Kidney capillary endothelial cell (primary cell): Measurements from ENCODE around the gene TLR10.
"Not testable (repeated sequence)": the region's sequence is repeated elsewhere in the genome, so short reads cannot be mapped to it uniquely, and the experiment has no call there.

Experiments
- DNase-seq: peaks from one replicate; pipeline ENCODE4 v3.0.0-alpha.2; 2018; ENCODE audit warnings: low spot score

The TLR10 gene

GRCh38 chr4:38800961-38801450 is 18.2 kb upstream of the TLR10 start:
- no peak for DNase-seq

GRCh38 chr4:38800366-38800765 is 17.6 kb upstream of the TLR10 start:
- DNase-seq, result no peak

- no peak for DNase-seq
Measured at GRCh38 chr4:38795087-38795486, 12.3 kb upstream of the TLR10 start.

GRCh38 chr4:38794051-38794450 is 11.3 kb upstream of the TLR10 start:
- no peak for DNase-seq

GRCh38 chr4:38791010-38791409 is 8.2 kb upstream of the TLR10 start:
- DNase-seq, result no peak

- DNase-seq, result peak; percentile 36
Measured at GRCh38 chr4:38788317-38788716, 5.5 kb upstream of the TLR10 start.

- no peak for DNase-seq
Measured at GRCh38 chr4:38787693-38788092, 4.9 kb upstream of the TLR10 start.

GRCh38 chr4:38785901-38786402 is 3.2 kb upstream of the TLR10 start:
- DNase-seq, result no peak

- DNase-seq, result no peak
Measured at GRCh38 chr4:38785041-38785790, 2.4 kb upstream of the TLR10 start.

- no peak for DNase-seq
Measured at GRCh38 chr4:38784141-38784540, 1.4 kb upstream of the TLR10 start.

- DNase-seq, result no peak
Measured at GRCh38 chr4:38783109-38783460, 295 bp upstream of the TLR10 start.

- no peak for DNase-seq
Measured at GRCh38 chr4:38781854-38782261, 932 bp downstream of the TLR10 start.

- DNase-seq, result no peak
Measured at GRCh38 chr4:38780833-38781484, 1.8 kb downstream of the TLR10 start.

GRCh38 chr4:38779790-38780189 is 3.0 kb downstream of the TLR10 start:
- DNase-seq, result no peak

- not testable (repeated sequence) for DNase-seq
Measured at GRCh38 chr4:38777925-38778324, 4.9 kb downstream of the TLR10 start.

- DNase-seq, result no peak
Measured at GRCh38 chr4:38775326-38775725, 7.5 kb downstream of the TLR10 start.

- DNase-seq, result no peak
Measured at GRCh38 chr4:38774181-38774955, 8.4 kb downstream of the TLR10 start.

GRCh38 chr4:38770281-38770680 is 12.5 kb downstream of the TLR10 start:
- DNase-seq, result not testable (repeated sequence)

- no peak for DNase-seq
Measured at GRCh38 chr4:38769857-38770256, 12.9 kb downstream of the TLR10 start.

GRCh38 chr4:38769441-38769840 is 13.3 kb downstream of the TLR10 start:
- no peak for DNase-seq

- peak; percentile 19 for DNase-seq
Measured at GRCh38 chr4:38768968-38769394, 13.8 kb downstream of the TLR10 start.

GRCh38 chr4:38766940-38767339 is 15.8 kb downstream of the TLR10 start:
- DNase-seq, result not testable (repeated sequence)

GRCh38 chr4:38765382-38765781 is 17.4 kb downstream of the TLR10 start:
- DNase-seq, result no peak
